Measurements from ENCODE around the gene ADIPOR2.

DNA sequence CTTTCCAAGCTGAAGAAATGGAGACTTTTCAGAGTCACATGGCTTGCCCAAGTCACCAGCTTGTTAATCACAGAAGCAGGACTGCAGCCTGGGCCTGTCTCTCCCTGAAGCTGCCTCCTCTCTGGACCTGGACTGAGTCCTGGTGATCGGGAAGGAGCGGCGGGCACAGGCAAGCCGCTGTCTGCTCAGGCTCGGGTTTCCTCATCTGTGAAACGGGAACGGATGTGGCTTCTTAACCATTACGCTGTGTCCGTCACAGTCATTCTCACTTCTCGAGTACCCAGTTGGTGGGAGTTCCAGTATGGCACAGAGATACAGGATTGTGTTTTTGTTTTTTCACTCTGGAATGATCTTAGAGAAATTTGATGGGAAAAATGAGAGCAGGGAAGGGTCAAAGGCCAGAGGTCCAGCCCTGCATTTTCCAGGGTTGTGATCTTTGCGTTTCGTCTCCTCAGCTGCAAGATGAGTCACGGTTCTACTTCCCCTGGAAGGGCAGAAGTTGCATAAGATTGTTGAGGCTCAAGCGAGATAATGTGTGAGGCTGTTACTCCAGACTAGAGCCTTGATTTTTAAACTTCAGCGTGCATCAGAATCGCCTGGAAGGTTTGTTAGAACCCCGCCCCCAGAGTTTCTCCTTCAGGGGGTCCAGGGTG, 121.9 kb downstream of the ADIPOR2 start:
- TF ChIP-seq, protein P1, sequence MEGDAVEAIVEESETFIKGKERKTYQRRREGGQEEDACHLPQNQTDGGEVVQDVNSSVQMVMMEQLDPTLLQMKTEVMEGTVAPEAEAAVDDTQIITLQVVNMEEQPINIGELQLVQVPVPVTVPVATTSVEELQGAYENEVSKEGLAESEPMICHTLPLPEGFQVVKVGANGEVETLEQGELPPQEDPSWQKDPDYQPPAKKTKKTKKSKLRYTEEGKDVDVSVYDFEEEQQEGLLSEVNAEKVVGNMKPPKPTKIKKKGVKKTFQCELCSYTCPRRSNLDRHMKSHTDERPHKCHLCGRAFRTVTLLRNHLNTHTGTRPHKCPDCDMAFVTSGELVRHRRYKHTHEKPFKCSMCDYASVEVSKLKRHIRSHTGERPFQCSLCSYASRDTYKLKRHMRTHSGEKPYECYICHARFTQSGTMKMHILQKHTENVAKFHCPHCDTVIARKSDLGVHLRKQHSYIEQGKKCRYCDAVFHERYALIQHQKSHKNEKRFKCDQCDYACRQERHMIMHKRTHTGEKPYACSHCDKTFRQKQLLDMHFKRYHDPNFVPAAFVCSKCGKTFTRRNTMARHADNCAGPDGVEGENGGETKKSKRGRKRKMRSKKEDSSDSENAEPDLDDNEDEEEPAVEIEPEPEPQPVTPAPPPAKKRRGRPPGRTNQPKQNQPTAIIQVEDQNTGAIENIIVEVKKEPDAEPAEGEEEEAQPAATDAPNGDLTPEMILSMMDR (IDR thresholded peaks at IDR 0.05): no peak
- no peak for TF ChIP-seq POLR2A (IDR thresholded peaks at IDR 0.05)

All from lower leg skin (tissue), 3 donors.